Stromal cell of bone marrow (primary cell): Measurements from ENCODE around the gene PPM1L.
"Not testable (repeated sequence)": the region's sequence is repeated elsewhere in the genome, so short reads cannot be mapped to it uniquely, and the experiment has no call there.

Experiments
- DNase-seq: peaks from one replicate; pipeline ENCODE4 v3.0.0-alpha.2; 2012; ENCODE audit warnings: low read depth

The PPM1L gene

DNA sequence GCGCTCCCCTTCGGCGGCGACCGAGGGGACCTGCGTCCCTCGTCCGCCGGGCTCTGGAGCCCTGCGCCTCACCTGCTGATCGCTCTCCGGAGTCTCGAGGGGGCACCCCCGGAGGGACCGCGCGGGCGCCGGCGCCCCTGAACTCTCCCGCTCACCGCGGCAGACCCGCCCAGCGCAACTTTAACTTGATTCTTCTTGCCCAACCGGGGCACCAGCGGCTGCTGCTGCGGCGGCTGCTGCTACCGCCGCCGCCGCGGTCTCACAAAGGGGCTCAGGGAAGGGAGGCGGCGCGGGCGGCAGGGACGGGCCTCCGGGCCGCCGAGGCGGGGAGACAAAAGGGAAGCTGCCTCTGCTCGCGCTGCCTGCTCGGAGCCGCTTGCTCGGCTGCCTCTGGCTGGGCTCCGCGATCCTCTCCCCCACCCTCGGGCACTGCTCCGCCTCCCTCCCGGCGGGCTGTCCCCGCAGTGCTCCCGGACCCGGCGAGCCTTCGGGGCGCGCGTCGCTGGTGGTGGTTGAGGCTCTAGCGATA lies at the start of gene PPM1L:
Gene PPM1L (plus strand): TSS at position 456 of the 529 bp plus-strand sequence.
- no peak for DNase-seq

DNA sequence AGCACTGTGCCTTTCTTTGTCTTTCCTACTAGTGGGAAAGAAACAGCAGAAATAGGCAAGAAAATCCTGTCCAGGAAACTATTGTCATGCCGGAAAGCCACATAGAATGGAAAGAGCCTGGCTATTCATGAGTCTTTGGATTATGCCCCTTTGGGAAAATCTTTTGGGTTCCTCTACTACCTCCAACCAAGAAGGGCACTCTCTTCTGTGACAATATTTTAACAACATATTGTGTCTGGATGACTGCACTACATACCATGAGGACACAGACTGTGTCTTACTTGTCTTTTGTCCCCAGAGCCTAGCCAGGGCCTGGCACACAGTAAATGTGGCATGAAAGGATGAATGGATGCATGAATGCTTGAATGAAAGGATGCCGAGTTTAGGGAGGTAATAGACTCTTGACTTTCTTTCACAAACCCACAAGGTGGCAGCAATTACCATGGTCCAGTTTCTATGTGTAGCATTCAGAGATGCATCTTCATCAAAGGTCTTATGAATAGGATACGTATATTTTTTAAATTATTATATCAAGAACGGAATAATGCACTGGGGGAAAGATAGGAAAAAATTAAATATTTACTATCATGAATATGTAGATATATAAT lies 48.7 kb upstream of the PPM1L start:
- peak; percentile 38 for DNase-seq

DNA sequence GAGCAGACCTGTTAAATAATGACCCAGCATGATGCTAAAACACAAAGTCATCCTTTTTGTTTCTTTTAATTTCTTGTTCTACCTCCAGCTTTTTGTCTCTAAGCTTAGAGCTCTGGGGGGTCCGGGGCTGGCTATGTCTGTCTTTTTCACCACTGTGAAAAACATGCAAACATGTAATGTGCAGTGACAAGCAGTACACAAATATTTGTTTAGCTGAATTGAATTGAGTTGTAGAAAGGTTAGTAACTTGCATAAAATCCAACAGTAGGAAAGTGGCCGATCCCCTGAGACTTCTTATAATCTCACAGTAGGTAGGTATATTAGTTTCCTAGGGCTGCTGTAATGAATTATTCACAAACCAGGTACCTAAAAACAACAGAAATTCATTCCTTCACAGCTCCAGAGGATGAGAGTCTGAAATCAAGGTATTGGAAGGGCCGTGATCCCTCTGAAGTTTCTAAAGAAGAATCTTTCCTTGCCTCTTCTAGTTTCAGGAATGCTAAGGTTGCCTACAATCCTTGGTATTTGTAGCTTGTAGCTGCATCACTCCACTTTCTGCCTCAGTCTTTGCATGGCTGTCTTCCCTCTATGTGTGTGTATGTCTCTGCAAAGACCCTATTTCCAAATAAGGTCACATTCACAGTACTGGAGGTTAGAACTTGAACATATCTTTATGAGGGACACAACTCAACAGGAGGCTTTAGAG lies 46.4 kb upstream of the PPM1L start:
- no peak for DNase-seq

DNA sequence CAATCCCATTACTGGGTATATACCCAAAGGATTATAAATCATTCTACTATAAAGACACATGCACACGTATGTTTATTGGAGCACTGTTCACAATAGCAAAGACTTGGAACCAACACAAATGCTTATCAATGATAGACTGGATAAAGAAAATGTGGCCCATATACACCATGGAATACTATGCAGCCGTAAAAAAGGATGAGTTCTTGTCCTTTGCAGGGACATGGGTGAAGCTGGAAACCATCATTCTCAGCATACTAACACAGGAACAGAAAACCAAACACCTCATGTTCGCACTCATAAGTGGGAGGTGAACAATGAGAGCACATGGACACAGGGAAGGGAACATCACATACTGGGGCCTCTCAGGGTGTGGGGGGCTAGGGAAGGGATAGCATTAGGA lies 42.9 kb upstream of the PPM1L start:
- not testable (repeated sequence) for DNase-seq

DNA sequence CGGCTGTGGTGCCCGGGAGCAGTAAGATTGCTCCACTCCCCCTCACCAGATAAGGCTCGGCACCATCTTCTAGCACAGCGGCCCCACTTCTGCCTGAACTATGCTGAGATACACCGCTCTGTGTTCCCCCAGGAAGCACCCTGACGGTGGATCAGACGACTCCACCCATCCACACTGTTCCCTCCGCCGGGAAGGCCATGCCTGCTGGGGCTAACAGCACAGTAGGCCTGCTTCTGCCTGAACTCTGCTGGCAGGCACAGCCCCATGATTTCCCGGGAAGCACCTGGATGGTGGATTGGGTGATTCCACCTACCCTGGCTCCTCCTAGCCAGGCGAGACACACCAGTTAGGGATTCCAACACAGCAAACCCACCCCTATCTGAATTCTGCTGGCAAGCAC lies 36.3 kb upstream of the PPM1L start:
- no peak for DNase-seq

DNA sequence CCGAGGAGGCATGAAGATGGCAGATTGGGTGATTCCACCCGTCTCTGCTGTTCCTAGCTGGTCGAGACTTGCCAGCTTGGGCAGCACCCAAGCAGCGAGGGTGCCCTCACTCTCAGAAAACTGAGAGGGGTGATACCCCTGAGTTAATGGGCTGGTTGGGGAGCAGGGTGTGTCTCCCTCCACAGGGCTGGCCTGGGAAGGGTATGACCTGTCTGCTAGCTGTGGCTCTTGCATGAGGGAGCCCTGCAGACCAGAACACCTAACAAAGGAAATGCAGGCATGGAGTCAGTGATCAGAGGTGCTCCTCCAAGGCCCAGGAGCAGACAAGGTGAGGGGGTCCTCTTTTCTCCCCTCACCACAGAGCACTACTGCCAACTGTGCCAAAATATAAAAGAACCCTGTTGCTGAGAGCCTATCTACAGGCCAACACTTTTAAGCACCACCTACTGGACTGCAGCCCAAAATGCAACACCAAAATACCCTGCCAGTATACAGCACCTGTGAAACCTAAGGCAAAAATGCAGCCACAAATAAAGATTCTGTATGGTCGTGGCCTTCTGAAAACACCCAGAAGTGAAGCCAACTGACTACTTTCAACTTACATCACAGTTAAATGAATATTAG lies 35.8 kb upstream of the PPM1L start:
- no peak for DNase-seq

DNA sequence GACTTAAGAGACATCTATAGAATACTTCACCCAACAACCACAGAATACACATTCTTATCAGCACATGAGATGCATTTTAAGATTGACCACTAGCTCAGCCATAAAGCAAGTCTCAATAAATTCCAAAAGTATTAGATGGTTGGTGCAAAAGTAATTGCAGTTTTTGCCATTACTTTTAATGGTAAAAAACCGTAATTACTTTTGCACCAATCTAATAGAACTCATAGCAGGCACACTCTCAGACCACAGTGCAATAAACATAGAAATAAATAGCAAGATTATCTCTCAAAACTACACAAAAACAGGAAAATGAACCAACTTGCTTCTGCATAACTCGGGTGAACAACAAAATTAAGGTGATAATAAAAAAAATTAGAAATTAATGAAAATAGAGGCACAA lies 33.7 kb upstream of the PPM1L start:
- no peak for DNase-seq

DNA sequence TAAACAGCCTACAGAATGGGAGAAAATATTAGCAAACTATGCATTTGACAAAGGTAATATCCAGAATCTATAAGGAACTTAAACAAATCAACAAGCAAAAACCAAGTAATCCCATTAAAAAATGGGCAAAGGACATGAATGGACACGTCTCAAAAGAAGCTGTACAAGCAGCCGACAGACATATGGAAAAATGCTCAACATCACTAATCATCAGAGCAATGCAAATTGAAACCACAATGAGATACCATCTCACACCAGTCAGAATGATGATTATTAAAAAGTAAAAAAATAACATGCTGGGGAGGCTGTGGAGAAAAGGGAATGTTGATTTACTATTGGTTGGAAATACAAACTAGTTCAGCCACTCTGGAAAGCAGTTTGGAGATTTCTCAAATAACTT lies 30.7 kb upstream of the PPM1L start:
- no peak for DNase-seq

DNA sequence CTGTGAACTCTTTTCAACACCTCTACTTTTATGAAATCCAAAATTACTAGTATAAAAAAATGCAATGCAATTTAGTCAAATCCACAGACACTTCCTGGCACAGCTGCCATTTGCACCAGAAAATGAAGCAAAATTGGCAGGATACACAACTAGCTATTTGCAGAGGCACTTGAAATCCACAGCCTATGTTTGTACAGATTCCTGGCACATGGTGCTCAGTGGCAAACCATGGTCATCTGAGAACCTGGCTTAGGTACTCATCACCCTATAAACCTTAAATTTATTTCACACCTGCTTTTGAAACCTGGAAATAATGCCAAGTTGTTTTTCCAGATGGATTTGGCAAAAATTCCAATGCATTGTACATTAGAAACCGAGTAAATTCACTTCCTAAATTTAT lies 20.2 kb upstream of the PPM1L start:
- no peak for DNase-seq

DNA sequence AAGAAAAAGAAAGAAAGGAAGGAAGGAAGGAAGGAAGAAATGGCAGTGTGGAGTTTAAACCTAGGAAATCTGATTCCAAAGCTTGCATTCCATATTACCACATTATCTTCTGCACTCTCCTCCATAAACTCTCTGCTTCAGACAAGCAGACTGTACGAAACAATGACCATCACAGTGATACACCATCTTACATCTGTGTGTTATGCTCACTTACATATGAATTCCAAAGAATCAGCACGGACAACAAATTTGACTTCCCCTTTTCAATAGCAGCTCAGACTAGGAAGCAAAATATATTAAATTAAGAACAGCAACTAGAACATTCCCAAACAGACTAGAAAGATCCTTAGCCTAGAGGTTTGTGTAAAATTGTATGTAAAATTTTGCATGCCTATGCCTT lies 18.0 kb upstream of the PPM1L start:
- no peak for DNase-seq

DNA sequence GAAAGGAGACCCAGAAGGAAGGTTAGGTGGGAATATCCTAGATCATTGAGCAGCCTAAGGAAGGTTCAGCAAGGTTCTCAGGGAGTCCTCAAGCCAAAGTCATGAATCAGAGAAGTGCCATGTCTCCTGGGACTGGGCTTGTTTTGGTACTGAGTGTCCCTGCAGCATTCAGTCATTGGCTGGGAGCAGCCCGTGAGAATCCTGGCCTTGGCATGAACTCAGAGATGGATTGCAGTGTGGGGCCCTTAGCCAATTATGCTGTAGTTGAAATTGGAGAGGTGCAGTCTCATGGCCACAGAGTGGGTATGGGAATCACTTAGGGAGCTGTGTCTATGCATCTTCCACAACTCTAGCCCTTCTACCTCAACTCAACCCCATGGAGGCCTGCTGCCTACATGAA lies 17.0 kb upstream of the PPM1L start:
- DNase-seq: no peak

DNA sequence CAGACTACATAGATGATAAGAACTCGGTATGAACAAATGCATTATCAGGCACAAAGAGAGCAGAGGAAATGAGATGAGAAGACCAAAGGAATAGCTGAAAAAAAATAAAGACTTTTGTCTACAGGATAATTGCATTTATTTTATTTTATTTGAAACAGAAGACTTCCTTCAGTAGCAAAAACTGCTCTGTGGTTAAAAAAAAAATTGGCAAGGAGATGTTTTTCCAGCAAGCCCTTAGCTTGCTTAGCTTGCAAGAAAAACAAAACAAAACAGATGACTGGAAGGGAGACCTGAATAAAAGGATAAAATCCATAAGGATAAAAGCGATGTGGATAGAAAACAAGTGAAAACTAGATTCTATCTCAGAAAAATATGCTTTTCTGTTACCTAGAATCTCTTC lies 9.1 kb upstream of the PPM1L start:
- DNase-seq: no peak

DNA sequence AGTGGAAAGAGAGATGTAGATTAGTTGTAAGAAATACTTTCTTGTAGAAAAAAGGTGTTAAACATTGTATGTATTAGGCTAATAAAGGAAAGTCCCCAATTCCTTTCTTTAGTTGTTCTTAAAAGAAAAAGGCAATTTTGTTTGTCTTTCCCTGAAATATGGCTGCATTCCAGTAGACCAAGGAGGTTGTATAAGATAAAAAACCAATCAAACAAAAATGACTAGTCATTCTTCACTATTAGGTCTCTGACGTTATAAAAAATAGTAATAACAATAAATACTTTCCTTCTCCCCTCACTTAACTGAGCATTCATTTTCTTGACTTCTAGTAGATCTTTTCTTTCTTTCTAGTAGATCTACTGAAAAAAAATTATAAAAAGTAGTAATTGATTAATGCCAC lies 8.6 kb upstream of the PPM1L start:
- DNase-seq: no peak

DNA sequence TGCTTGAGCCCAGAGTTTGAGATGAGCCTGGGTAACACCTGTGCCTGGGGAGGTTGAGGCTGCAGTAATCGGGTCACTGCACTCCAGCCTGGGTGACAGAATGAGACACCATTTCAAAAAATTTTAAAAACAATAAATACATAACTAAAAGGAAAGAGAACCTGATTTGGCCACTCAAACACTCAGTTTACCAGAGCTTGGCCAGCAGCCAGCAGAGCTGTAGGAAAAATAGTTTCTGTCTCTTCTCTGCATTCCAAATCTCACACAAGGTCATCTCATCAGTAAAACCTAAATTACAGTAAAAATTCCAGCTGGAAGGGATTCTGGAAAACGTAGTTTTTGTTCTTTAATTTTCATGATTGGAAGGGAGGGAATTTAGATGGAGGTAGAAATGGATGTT lies 7.8 kb upstream of the PPM1L start:
- DNase-seq: no peak

DNA sequence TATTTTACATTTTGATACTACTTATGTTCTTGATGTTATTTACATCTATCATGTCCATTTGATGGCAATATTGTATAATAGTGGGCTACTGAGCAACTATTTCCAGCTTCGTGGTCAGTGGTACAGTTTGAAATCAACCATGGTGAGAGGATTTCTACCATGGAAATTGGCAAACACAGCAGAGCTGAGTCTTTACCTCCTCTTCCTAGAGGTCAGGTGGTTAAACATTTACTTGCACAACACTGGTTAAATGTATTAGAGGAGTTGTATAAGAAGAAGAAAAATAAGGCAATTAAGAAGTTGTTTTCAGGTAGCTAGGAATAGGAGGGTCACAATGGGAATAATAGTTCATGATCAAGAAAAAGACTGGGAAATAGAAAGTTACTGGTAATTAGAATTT lies 7.2 kb upstream of the PPM1L start:
- no peak for DNase-seq

DNA sequence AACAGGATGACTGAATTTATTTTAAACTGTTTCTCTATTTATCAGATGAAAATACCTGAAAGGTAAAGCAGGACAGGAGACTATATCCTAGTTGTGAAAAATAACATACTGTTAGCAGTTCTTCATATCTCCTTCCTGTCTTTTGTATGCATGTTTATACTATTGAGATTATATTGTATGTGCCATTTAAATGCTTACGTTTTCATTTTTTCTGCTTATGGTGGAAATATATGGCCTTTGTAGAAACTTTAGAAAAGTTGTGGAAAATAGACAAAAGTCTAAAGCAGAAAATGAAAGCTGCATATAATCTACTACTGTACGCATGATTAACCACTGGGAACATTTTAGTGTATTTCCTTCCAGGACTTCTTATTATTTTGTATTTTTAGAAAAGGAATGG lies 2.1 kb upstream of the PPM1L start:
- no peak for DNase-seq

DNA sequence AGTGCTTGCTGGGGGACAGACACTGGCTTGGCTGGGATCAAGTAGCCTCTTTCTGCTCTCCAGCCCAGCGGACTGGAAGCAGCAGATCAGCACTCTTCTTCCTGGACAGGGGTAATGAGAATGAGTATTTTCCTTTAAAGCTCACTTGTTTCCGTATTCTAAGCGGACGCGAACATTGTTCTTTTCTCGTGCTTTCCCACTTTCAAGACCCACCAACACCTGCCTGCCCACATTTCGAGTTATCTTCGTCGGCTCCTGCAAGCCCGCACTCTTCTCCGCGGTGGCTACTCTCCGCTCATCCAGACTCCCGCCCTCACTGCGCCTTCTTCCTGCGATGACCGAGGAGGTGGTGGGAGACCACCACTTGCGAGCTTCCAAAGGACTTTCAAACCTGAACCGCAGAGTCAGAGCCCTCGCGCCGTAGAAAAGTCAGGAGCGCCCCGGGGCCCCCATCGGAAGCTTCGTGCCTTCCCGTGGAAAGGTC lies 1.6 kb upstream of the PPM1L start:
- peak; percentile 41 for DNase-seq

DNA sequence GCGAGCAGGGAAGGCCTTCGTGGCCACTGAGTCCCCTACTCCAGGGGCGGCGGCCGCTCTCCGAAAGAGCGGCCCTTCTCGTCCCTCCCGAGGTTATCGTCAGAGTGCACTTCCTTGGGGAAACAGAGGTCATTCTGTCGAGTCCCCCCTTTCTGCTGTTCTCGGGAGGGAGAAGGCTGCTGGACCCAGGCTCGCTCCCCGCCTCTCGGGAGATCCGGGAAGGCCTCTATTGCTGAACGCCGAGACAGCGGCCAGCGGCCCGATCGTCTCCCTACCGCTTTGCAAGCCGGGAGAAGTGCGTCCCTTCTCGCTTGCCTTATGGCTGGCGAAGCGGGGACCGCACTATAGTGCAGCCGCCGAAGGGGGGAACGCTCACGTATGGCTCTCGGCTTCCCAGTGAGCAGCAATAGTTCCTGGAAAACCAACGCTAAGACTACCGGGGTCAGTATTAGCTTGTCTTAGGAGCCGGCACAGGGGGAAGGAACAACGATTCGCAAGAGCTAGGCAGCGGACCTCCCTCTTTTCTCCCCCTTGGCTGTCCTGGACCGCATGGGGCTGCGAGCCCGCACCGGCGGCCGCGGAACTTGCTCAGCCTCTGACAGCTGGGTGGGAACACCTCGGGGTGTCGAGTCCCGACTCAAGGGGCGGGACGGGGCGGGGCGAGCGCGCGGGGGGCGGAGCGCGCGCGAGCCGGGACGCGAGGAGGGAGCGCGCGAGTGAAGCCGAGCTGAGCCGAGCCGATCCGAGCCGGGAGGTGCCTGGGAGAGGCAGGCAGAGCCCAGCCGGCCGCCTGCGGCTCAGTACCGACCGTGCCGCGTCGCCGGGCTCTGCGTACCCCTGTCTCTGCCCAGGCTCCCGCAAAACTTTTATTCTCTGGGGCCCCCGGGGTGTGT lies 930 bp upstream of the PPM1L start:
- DNase-seq: peak; percentile 88

DNA sequence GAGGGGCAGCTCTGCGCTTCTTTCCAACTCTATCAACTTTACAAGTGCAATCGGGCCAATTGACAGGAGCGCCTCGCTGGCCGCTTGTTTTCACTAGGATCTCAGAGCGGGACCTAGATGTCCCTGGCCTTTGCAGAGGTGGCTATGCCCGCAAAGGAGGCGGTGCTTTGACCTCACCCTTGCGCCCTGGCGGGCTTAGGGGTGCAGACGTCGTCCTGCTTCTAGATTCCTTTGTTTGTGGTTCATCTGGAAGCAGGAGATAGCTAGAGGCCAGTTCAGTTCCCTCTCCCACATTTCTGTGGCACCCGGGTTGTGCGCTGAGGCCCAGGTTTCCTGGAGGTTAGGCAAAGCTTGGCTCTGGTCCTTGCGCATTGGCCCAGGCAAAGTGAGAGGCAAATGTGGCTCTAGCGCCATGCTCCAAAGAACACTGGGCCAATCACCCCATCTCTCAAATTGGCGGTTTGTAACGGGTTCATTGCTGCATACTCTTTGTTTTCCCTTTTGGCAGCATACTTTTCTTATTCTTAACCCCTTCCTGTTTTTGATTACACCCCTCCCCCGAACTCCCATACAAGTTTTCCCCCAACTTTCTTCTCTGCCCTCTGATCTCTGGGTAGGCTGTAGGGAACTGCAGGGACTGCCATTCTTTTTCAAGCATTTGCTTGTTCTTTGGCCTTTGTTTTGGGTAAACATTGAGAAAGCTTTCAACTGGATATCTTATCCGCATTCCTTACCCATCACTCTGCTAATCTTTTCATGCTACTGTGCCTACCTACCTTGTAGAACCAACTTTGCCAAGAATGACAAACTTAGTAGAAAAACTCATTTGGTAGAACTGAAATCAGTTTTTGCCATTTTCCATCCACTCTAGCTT lies 1.4 kb downstream of the PPM1L start:
- no peak for DNase-seq

DNA sequence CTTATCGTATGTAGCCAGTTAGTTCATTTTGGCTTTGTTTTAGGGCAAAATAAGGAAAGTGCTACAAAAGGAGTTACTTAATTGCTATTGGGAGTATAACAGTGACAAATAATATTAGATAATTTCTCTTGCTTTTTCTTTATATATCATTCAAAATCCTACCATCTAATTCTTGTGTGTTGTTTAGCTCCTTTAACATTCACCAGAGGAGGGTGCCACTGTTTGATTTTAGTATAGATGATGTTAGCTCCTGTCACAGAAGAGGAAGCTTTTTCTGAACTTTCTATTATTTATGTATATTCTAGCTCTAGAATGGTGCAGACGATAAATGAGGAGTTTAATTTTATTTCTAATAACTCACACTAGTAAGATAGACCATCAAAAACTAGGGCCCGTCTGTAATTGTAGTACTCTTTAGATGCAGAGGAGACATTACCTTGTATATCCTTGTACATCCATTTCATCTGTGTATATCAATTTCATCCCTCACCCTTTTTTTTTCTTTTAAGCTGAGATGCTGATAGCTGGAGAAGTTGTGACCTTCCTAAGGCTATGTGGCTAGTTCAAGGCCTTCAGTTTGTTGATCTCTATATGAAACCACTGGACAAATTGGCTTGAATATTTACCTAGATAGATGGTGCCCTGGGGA lies 3.0 kb downstream of the PPM1L start:
- no peak for DNase-seq

DNA sequence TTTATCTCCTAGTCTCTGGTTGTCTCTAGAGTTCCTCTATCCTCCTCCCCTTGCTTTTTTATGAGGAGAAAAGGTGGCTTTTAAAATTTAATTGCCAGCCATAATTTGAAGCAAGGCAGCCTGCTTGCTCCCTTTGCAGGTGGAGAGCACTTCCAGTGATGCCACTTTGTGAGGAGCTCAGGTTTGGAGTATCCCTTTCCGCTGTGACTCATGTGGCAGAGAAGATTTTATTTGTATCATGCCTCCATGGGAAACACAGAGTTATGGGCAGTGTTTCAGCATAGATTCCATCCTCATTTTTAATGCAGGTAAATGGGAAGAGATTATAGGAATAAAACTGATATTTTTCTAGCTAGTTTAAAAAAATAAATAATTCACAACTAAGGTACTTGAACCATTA lies 7.0 kb downstream of the PPM1L start:
- no peak for DNase-seq
